Kidney (tissue), 14 donors: ENCODE data around the gene MPLKIP. TPM values are rescaled to one million over a fixed set of nuclear protein-coding genes. Genes with fewer than 3 reads are reported as not detected.
"Not testable (repeated sequence)": the region's sequence is repeated elsewhere in the genome, so short reads cannot be mapped to it uniquely, and the experiment has no call there.

Experiments used
- DNase-seq, 5 donors: peaks; one replicate each; pipeline ENCODE4 v3.0.0-alpha.2; 2013 to 2020
- FAIRE-seq: peaks from 2 replicates; lab custom pipeline; 2012; peaks lifted over from hg19 to GRCh38; lab: Jason Lieb, UNC
- H3K27ac ChIP-seq, 2 donors: one replicate each; pipeline ENCODE4 v1.7.0; 2013; ENCODE audit warnings: low read depth in 2 of 2, low read length in 2 of 2, inconsistent platforms in 1 of 2
- H3K27me3 ChIP-seq: one replicate; pipeline ENCODE4 v1.7.1; 2013; ENCODE audit warnings: low read length, inconsistent platforms; ENCODE audit not compliant: control insufficient read depth, insufficient read depth
- H3K36me3 ChIP-seq, 3 donors: one replicate each; pipeline versions ENCODE4 v1.7.0 to v1.7.1; 2013; ENCODE audit warnings: low read length in 3 of 3, control low read depth in 1 of 3, inconsistent platforms in 1 of 3; ENCODE audit not compliant: insufficient read depth in 3 of 3, control insufficient read depth in 2 of 3
- H3K4me1 ChIP-seq, 3 donors: one replicate each; pipeline versions ENCODE4 v1.7.0 to v1.7.1; 2013; ENCODE audit warnings: low read length in 3 of 3, inconsistent platforms in 1 of 3, low read depth in 1 of 3; ENCODE audit not compliant: control insufficient read depth in 2 of 3, insufficient read depth in 2 of 3
- H3K4me3 ChIP-seq, 3 donors: one replicate each; pipeline versions ENCODE4 v1.7.0 to v1.8.1; 2013; ENCODE audit warnings: low read length in 3 of 3, control low read depth in 1 of 3, inconsistent platforms in 1 of 3
- H3K9ac ChIP-seq, 3 donors: one replicate each; pipeline versions ENCODE4 v1.7.0 to v1.7.1; 2013; ENCODE audit warnings: low read length in 3 of 3, control low read depth in 1 of 3, inconsistent platforms in 1 of 3
- H3K9me3 ChIP-seq, 3 donors: one replicate each; pipeline versions ENCODE4 v1.7.0 to v1.7.1; 2013; ENCODE audit warnings: low read length in 3 of 3, control low read depth in 1 of 3, inconsistent platforms in 1 of 3; ENCODE audit not compliant: control insufficient read depth in 2 of 3, insufficient read depth in 1 of 3
- intact Hi-C: fragments of 100-400 bp; cut with DNase I; formaldehyde crosslinking; loops from one replicate; pipeline ENCODE4 v1.11.1; 2022
- polyA plus RNA-seq: library from polyadenylated mRNA; stranded (reverse); fragments of 350-450 nt; fragmentation: Illumina TruSeq; extraction: RNeasy Lipid Tissue Mini Kit (QIAGEN cat#74804); gene quantifications from one replicate; pipeline ENCODE4 v1.2.3, GENCODE V29; 2014; ENCODE audit warnings: low read depth, low replicate concordance; ENCODE audit not compliant: insufficient read depth
- total RNA-seq: library from RNA; stranded (reverse); fragmentation: NEBNext Ultra II Directional; extraction: Animal tissue kit (Norgen Biotek cat#: 25700); gene quantifications from one replicate; pipeline ENCODE4 v1.2.1, GENCODE V29; 2021
- TF ChIP-seq, protein P1 (sequence below): IDR thresholded peaks from 3 replicates; pipeline ENCODE4 v1.5.1; 2012; ENCODE audit warnings: mild to moderate bottlenecking, moderate library complexity, borderline replicate concordance; ENCODE audit not compliant: insufficient read depth; ENCODE audit errors: extremely low read depth
- donor health status: control.
- donor health status: control.
- donor health status: control.
- donor health status: control.
- donor health status: control.
- donor health status: DM: yes; HTN: yes; CAD: no.
- donor health status: Normal renal cell carcinoma (clear cell type).

MPLKIP gene
- total and polyA plus RNA-seq, 2 donors from 2014 or later: 32.1 to 58.7 TPM

- Histone ChIP-seq H3K4me3 (no peak overlapping the region), H3K27ac (no peak overlapping the region), H3K36me3 (no peaks in the 10 kb centered on the region), H3K27me3 (no peaks in the 10 kb centered on the region), H3K4me1 (no peaks in the 10 kb centered on the region), H3K9ac (no peak overlapping the region), H3K9me3 (no peaks in the 10 kb centered on the region)
- TF ChIP-seq, protein P1, sequence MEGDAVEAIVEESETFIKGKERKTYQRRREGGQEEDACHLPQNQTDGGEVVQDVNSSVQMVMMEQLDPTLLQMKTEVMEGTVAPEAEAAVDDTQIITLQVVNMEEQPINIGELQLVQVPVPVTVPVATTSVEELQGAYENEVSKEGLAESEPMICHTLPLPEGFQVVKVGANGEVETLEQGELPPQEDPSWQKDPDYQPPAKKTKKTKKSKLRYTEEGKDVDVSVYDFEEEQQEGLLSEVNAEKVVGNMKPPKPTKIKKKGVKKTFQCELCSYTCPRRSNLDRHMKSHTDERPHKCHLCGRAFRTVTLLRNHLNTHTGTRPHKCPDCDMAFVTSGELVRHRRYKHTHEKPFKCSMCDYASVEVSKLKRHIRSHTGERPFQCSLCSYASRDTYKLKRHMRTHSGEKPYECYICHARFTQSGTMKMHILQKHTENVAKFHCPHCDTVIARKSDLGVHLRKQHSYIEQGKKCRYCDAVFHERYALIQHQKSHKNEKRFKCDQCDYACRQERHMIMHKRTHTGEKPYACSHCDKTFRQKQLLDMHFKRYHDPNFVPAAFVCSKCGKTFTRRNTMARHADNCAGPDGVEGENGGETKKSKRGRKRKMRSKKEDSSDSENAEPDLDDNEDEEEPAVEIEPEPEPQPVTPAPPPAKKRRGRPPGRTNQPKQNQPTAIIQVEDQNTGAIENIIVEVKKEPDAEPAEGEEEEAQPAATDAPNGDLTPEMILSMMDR: no peak
- no peak for FAIRE-seq
- intact Hi-C loops: no loop called here
- DNase-seq: no peak
Measured at GRCh38 chr7:40175725-40176510, 41.5 kb upstream of the MPLKIP start.

DNA sequence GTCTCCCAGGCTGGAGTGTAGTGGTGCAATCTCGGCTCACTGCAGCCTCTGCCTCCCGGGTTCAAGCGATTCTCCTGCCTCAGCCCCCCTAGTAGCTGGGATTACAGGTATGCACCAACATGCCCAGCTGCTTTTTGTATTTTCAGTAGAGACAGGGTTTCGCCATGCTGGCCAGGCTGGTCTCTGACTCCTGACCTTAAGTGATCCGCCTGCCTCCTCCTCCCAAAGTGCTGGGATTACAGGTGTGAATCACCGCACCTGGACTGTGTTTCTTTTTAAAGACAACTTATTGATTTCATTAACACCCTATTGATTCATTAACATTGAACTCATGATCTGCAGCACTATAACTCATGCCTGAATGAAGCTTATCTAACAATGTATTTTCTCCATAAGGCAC is 40.8 kb upstream of the MPLKIP start:
- FAIRE-seq, DNase-seq: not testable (repeated sequence)

GRCh38 chr7:40173121-40173520 is 38.7 kb upstream of the MPLKIP start:
- intact Hi-C loops, H3K9ac ChIP-seq, FAIRE-seq, DNase-seq, H3K4me1 ChIP-seq, H3K9me3 ChIP-seq, H3K27me3 ChIP-seq, H3K27ac ChIP-seq, H3K4me3 ChIP-seq, H3K36me3 ChIP-seq: not testable (repeated sequence)

More for the DNA sequence above, 40.8 kb upstream of the MPLKIP start:
- H3K4me1 ChIP-seq, H3K27ac ChIP-seq, H3K27me3 ChIP-seq, H3K9ac ChIP-seq, H3K9me3 ChIP-seq, intact Hi-C loops, H3K4me3 ChIP-seq, H3K36me3 ChIP-seq: not testable (repeated sequence)

- H3K4me3 ChIP-seq, H3K9ac ChIP-seq, FAIRE-seq, H3K4me1 ChIP-seq, H3K27ac ChIP-seq, DNase-seq, H3K9me3 ChIP-seq, H3K36me3 ChIP-seq, H3K27me3 ChIP-seq, intact Hi-C loops: not testable (repeated sequence)
Measured at GRCh38 chr7:40168266-40168665, 33.8 kb upstream of the MPLKIP start.

DNA sequence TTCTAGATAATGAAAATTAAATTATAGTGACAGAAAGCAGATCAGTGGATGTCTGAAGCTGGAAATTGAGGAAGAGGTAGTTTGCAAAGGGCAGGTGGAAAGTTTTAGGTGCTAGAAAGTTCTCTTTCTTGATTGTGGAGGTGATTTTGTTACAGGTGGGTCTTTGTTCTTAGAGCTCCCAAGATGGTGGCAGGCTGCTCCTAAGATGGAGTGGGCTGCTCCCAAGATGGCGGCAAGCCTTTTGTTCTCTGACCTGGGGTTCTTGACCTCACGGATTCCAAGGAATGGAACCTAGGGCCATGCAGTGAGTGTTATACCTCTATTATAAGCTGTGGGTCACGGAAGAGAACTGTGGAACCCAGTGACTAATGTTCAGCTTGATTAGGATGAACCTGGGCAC is 32.9 kb upstream of the MPLKIP start:
- DNase-seq (no peak), FAIRE-seq (no peak)
- intact Hi-C loops: no loop called here
- no peaks in the 10 kb centered on the region for H3K36me3 ChIP-seq
- H3K27me3 ChIP-seq: no peaks in the 10 kb centered on the region
- no peak overlapping the region for H3K9ac ChIP-seq
- no peak overlapping the region for H3K27ac ChIP-seq
- TF ChIP-seq, protein P1: no peak
- no peak overlapping the region for H3K4me3 ChIP-seq
- H3K4me1 ChIP-seq: no peaks in the 10 kb centered on the region
- no peaks in the 10 kb centered on the region for H3K9me3 ChIP-seq
